ENCODE data around the gene ADGRG3.
"Not testable (repeated sequence)": the region's sequence is repeated elsewhere in the genome, so short reads cannot be mapped to it uniquely, and the experiment has no call there.

ADGRG3 gene

DNA sequence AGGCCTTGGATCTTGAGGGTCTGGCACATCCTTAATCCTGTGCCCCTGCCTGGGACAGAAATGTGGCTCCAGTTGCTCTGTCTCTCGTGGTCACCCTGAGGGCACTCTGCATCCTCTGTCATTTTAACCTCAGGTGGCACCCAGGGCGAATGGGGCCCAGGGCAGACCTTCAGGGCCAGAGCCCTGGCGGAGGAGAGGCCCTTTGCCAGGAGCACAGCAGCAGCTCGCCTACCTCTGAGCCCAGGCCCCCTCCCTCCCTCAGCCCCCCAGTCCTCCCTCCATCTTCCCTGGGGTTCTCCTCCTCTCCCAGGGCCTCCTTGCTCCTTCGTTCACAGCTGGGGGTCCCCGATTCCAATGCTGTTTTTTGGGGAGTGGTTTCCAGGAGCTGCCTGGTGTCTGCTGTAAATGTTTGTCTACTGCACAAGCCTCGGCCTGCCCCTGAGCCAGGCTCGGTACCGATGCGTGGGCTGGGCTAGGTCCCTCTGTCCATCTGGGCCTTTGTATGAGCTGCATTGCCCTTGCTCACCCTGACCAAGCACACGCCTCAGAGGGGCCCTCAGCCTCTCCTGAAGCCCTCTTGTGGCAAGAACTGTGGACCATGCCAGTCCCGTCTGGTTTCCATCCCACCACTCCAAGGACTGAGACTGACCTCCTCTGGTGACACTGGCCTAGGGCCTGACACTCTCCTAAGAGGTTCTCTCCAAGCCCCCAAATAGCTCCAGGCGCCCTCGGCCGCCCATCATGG, 4.0 kb upstream of the ADGRG3 start:
- DNase-seq (ENCODE audit: low read depth in 2 of 2), result no peak

GRCh38 chr16:57664662-57665025, 3.5 kb upstream of the ADGRG3 start:
- DNase-seq (ENCODE audit: low read depth in 2 of 2), result no peak

DNA sequence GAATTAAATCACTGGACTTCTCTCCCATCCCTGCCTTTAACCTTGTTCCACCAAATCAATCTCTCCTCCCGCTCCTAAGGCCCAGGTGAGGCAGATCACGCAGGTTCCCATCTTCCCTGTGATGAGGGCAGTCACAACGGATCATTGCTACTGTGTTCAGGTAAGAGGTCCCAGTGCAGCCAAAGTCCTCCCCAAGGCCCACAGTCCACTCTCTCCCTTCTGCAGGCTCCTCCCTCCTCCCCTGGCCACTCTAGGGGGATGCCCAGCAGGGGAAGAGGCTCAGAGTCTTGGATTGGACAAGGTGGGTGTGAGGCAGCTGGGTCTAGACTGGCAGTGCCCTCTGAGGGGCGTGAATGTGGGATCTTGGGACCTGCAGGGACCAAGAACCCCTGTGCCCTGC, 2.6 kb upstream of the ADGRG3 start:
- DNase-seq (ENCODE audit: low read depth in 2 of 2), result no peak

GRCh38 chr16:57666353-57667047, 1.6 kb upstream of the ADGRG3 start:
- DNase-seq (ENCODE audit: low read depth in 2 of 2), result no peak

DNA sequence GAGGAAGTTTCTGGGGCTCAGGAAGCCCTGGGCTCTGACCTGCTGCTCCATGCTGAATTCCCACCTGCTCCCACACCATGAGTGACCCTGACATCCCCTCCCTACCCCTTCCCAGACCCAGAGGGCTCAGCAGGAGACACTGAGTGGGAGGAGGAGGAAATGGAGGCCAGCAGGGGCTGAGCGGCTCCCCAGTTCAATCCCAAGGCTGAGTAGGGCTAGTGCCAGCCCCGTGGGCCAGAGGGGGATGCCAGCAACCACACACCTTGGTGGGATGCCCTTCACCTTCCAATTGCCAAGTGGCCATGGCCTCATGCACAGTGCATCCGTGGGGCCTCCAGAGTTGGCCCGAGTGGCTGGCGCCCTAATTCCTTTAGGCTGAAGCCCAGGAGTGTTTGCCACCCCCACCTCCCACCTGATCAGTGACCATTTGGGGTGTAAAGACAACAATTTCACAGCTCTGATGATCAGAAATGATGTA, 1.0 kb upstream of the ADGRG3 start:
- no peak for DNase-seq (ENCODE audit: low read depth in 2 of 2)

DNA sequence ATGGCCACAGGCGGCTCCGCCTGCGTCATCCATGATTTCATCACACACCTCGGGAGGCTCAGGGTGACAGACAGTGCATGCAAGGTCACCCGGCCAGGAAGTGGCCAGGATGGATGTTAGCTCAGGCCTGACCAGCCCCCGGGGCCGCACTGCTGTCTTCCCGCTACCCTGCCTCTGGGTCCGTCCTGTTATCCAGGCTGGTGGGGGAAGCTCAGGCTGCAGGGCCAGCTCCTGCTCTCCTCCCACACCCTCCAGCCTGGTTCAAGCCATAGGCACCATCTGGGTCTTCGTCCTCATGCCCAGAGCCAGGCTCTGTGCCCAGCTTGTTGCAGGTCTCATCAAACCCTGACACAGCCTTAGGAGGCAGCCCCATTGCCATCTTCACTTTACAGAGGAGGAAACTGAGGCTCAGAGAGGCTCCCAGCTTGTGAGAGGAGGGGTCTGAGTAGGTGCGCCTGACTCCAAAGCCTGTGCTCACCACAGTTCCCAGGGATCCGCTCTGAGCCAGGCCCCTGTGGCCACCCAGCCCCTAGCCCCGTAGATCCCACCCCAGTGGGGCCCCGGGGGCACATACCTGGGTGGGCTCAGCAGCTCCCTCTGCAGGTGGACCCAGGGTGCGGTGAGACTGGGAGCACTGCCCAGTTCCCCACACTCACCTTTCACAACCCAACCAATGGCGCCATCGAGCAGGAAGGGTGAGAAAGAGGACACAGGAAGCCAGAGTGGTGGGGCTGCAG, 412 bp upstream of the ADGRG3 start:
- no peak for DNase-seq (ENCODE audit: low read depth in 2 of 2)

- DNase-seq (ENCODE audit: low read depth in 2 of 2), result no peak
Measured at GRCh38 chr16:57668630-57669475, 747 bp downstream of the ADGRG3 start.

DNA sequence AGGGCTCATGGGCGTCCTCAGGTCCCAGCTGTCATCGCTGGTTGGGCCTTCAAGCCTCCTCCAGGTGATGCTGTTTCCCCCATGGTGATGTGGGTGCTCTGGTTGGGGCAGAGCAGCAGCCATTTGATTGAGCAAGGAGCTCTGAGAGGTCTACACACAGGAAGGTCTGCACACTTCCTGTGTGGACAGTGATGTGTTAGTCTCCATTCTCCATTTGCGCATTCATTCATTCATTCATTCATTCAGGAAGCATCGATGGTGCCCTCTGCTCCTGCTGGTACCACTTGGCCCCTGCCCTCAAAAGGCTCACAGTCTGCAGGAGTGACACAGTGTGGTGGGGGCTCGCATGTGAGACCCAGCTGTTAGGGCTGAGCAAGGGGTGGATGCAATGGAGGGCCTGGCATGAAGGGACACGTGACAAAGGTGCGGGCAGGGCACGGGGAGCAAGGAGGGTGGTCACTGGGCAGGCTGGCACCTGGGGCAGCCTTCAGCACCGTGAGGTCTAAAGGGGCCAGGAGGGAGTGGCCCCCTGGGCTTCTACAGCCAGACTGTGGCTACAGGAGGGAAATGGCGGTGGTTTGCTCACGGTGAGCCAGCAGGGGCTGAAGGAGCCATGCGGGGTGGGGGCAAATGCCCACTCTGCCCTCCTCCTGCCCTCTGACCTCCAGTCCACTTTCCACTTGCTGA, 1.5 kb downstream of the ADGRG3 start:
- DNase-seq (ENCODE audit: low read depth in 2 of 2), result no peak

- no peak for DNase-seq (ENCODE audit: low read depth in 2 of 2)
Measured at GRCh38 chr16:57670196-57670595, 2.1 kb downstream of the ADGRG3 start.

GRCh38 chr16:57671451-57671850, 3.3 kb downstream of the ADGRG3 start:
- not testable (repeated sequence) for DNase-seq (ENCODE audit: low read depth in 2 of 2)

GRCh38 chr16:57672416-57672815, 4.3 kb downstream of the ADGRG3 start:
- no peak for DNase-seq (ENCODE audit: low read depth in 2 of 2)

- no peak for DNase-seq (ENCODE audit: low read depth in 2 of 2)
Measured at GRCh38 chr16:57672824-57673223, 4.7 kb downstream of the ADGRG3 start.

DNA sequence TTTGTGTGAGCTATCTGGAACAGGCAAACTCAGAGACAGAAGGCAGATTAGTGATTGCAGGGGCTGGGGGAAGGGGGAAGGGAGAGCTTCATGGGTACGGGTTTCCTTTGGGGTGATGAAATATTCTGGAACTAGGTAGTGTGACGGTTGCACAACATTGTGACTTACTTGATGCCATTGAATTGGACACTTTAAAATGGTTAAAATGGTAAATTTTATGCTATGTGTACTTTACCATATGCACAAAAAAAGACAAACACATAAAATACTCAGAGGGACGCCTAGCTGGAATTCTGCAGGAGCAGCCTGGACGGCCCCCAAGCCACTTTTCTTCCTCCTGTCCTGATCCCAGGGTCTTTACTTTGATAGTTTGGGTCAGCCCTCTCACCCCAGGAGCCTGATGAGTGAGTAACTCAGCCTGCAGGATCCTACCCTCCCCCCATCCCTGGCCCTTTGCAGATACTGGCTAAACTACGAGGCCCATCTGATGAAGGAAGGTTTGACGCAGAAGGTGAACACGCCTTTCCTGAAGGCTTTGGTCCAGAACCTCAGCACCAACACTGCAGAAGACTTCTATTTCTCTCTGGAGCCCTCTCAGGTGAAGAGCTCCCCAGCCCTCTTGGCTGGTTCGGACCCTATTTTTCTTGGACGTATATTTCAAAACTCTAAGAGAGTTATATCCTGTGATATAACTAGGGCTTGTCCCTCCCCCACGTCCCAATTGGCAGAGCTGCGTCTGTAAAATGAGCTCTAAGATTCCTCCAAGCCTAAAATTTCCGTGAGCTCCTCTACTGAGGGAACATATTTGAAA, 7.8 kb downstream of the ADGRG3 start:
- DNase-seq (ENCODE audit: low read depth in 2 of 2), result no peak

GRCh38 chr16:57676553-57677085, 8.5 kb downstream of the ADGRG3 start:
- no peak for DNase-seq (ENCODE audit: low read depth in 2 of 2)

GRCh38 chr16:57677622-57678369, 9.7 kb downstream of the ADGRG3 start:
- no peak for DNase-seq (ENCODE audit: low read depth in 2 of 2)

- DNase-seq (ENCODE audit: low read depth in 2 of 2), result no peak
Measured at GRCh38 chr16:57679016-57679415, 10.9 kb downstream of the ADGRG3 start.

DNA sequence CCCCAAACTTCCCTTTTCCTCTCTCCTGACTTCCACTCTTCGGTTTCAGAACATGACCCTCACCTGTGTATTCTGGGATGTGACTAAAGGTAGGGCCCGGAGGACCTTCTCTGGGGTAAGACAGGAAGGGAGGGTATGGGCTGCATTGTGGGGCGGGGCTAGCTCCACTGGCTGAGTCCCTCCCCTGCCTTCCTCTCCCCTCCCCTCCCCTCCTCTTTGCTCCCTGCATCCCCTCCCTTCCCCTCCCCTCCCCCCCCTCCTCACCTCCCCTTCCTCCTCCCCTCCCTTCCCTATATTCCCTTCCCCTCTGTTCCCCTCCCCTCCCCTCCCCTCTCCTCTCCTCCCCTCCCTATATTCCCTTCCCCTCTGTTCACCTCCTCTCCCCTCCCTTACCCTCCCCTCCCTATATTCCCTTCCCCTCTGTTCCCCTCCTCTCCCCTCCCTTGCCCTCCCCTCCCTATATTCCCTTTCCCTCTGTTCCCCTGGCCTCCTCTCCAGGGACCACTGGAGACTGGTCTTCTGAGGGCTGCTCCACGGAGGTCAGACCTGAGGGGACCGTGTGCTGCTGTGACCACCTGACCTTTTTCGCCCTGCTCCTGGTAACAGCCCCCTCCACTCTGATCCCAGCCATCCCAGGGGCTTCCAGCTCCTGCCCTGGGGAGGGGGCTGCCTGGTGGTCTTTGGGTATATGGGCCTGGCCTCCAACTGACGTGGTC, 11.8 kb downstream of the ADGRG3 start:
- no peak for DNase-seq (ENCODE audit: low read depth in 2 of 2)

DNA sequence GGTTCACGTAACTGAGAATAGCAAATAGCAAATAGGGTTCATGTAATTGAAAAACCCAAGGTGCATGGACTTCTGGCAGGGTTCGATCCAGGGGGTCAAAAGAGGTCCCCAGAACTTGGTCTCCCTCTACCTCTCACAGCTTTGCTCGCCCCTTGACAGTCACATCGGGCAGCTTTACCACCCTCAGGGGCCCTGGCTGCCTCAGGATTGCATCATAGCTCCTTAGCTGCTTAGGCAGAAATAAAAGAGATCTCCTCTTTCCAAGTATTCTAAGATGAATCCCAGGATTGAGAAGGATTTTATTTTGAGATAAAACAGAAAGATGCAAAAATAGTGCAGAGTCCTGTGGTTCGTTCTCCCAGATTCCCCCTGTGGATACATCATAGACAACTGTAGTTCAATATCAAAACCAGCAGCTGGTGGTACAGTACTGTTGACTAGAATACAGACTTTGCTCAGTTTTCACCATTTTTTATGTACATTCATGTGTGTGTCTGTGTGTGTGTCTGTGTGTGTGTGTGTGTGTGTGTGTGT, 12.8 kb downstream of the ADGRG3 start:
- no peak for DNase-seq (ENCODE audit: low read depth in 2 of 2)
